ENCODE data around the gene CCDC124. TPM values are rescaled to one million over a fixed set of nuclear protein-coding genes. Genes with fewer than 3 reads are reported as not detected.

The CCDC124 gene
- total RNA-seq, 1 experiment from 2014 or later: 165 TPM

- CTCF ChIA-PET: no interaction called here
- Histone ChIP-seq H2AFZ (ENCODE audit: low read length) (peak overlapping the region; percentile 77), H3K79me2 (ENCODE audit: low read length) (no peaks in the 10 kb centered on the region), H4K20me1 (ENCODE audit: low read length) (no peaks in the 10 kb centered on the region), H3K9me3 (ENCODE audit: low read length) (no peaks in the 10 kb centered on the region), H3K4me1 (ENCODE audit: insufficient read depth, low read length) (peaks cover 26% of the 10 kb centered on the region), H3K36me3 (ENCODE audit: low read depth, low read length) (no peaks in the 10 kb centered on the region), H3K27me3 (ENCODE audit: low read length) (peaks cover 53% of the 10 kb centered on the region), H3F3A (ENCODE audit: low read length, unreplicated experiment) (no peaks in the 10 kb centered on the region), H3K9me2 (replicated peaks; ENCODE audit: low read length) (no peaks in the 10 kb centered on the region), H3K27ac (ENCODE audit: low read length) (no peak overlapping the region), H3K9ac (ENCODE audit: low read length) (no peak overlapping the region), H3K4me2 (ENCODE audit: low read length) (peak overlapping the region; percentile 88), H3K4me3 (ENCODE audit: low read length) (peak overlapping the region; percentile 60)
- DNase-seq: no peak
- no peak for ATAC-seq
- intact Hi-C loops (cut with micrococcal nuclease): no loop called here
- POLR2A ChIA-PET (ENCODE audit: unreplicated experiment): no interaction called here
- TF ChIP-seq EZH2phosphoT487 (IDR thresholded peaks at IDR 0.05; ENCODE audit: borderline replicate concordance, low read length) (no peak), EZH2 (IDR thresholded peaks at IDR 0.05; ENCODE audit: low read length, unreplicated experiment) (no peak), CTCF (conservative IDR thresholded peaks at IDR 0.05; ENCODE audit: low read depth, low read length) (no peak)
- no TSS peak for BruUV-seq (replicated peaks)
Observed at GRCh38 chr19:17950310-17951156, 17.7 kb downstream of the CCDC124 start.

- no peak overlapping the region for H3K27ac ChIP-seq (ENCODE audit: low read length)
- ChIA-PET POLR2A (ENCODE audit: unreplicated experiment) (no interaction called here), CTCF (no interaction called here)
- H3K9ac ChIP-seq (ENCODE audit: low read length): no peak overlapping the region
- peak overlapping the region; percentile 77; the same call in 1 of the 2 replicates for H2AFZ ChIP-seq (ENCODE audit: low read length)
- DNase-seq (no peak), ATAC-seq (no peak)
- no peaks in the 10 kb centered on the region for H3F3A ChIP-seq (ENCODE audit: low read length, unreplicated experiment)
- peak overlapping the region; percentile 88 for H3K4me2 ChIP-seq (ENCODE audit: low read length)
- intact Hi-C loops (cut with micrococcal nuclease): no loop called here
- H4K20me1 ChIP-seq (ENCODE audit: low read length): no peaks in the 10 kb centered on the region
- TF ChIP-seq EZH2phosphoT487 (IDR thresholded peaks at IDR 0.05; ENCODE audit: borderline replicate concordance, low read length) (no peak), EZH2 (IDR thresholded peaks at IDR 0.05; ENCODE audit: low read length, unreplicated experiment) (no peak), CTCF (conservative IDR thresholded peaks at IDR 0.05; ENCODE audit: low read depth, low read length) (no peak)
- H3K4me1 ChIP-seq (ENCODE audit: insufficient read depth, low read length): peaks cover 26% of the 10 kb centered on the region
- peaks cover 53% of the 10 kb centered on the region for H3K27me3 ChIP-seq (ENCODE audit: low read length)
- no TSS peak for BruUV-seq (replicated peaks)
- no peaks in the 10 kb centered on the region for H3K79me2 ChIP-seq (ENCODE audit: low read length)
- no peaks in the 10 kb centered on the region for H3K9me3 ChIP-seq (ENCODE audit: low read length)
- H3K4me3 ChIP-seq (ENCODE audit: low read length): peak overlapping the region; percentile 60
- no peaks in the 10 kb centered on the region for H3K36me3 ChIP-seq (ENCODE audit: low read depth, low read length)
- no peaks in the 10 kb centered on the region for H3K9me2 ChIP-seq (replicated peaks; ENCODE audit: low read length)
Observed at GRCh38 chr19:17951157-17951989, 18.6 kb downstream of the CCDC124 start.

All from PC-3 (cell line).